GM21526 (cell line): Measurements from ENCODE around the gene TEX101.
"Not testable (repeated sequence)": the region's sequence is repeated elsewhere in the genome, so short reads cannot be mapped to it uniquely, and the experiment has no call there.

Source experiments
- ATAC-seq: cut with Tn5 transposase; IDR thresholded peaks from one replicate; pipeline ENCODE4 v1.9.1; 2021; ENCODE audit warnings: moderate library complexity; ENCODE audit not compliant: unreplicated experiment, low FRiP score

The TEX101 gene, protein sequence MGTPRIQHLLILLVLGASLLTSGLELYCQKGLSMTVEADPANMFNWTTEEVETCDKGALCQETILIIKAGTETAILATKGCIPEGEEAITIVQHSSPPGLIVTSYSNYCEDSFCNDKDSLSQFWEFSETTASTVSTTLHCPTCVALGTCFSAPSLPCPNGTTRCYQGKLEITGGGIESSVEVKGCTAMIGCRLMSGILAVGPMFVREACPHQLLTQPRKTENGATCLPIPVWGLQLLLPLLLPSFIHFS

DNA sequence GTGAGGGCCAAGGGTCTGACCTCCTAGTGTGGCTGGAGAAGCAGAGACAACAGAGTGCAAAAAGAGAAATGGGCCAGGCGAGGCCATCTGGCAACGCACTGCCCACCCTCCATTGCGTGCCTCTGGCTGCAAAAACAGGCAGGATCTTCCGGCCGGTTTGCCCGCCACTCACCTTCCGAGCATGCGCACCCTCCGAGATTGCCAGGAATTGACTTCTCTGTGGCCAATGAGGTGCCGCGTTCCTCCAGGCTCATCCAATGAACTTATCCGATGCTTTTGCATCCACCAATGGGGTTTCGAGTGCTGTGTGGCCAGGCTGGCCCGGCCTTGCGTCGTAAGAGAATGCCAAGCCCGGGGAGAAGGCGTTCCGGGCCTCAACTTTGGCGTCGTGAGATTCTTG lies at the start of gene TEX101:
Gene TEX101, plus strand, starts transcription at position 337 of the 400 bp plus-strand sequence. CDS start 1,030 bp downstream, outside the sequence.
- no peak for ATAC-seq

DNA sequence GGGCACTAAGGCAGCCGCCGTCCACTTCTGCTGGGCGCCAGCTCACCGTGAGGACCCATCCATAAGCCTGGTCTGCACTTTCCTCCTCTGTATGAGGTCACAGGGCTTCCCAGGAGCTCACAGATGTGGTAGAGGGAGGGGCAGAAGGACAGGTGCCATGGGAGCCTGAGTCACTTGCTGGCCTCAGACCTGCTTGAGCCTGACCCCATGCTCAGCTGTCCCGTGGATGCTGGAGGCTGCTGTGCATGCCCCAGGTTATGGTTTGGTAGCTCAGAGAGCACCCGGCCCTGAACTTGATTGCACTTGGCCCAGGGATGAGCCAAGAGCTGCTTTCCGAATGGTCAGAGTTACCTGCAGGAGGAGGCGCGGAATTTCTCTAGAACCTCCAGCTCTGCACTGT lies 49.0 kb upstream of the TEX101 start:
- not testable (repeated sequence) for ATAC-seq

DNA sequence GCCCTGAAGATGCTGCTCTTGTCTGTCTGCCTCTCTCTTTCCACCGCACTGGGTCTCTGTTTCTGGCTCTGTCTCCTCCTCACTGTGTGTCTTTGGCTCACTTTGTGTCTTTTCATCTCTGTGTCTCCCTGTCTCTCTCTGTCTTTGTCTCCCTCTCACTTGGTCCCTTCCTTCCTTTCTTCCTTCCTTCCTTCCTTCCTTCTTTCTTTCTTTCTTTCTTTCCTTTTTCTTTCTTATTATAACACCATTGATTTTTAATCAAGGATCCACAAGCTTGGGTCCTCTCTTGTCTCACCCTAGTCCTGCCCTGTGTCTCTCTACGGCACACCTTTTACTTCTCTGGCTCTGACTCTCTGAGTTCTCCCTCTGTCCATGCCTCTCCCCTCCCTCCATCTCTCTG lies 46.9 kb upstream of the TEX101 start:
- no peak for ATAC-seq

DNA sequence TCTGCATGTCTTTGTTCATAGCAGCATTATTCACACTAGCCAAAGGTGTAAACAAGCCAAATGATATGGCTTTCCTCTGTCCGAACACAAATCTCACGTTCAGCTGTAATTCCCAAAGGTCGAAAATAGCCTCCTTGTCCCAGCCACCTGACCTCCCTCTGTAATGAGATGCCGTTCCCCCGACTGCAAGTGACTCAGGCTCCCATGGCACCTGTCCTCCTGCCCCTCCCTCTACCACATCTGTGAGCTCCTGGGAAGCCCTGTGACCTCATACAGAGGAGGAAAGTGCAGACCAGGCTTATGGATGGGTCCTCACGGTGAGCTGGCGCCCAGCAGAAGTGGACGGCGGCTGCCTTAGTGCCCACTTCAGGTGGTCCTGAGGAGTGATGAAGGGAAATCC lies 45.8 kb upstream of the TEX101 start:
- not testable (repeated sequence) for ATAC-seq

DNA sequence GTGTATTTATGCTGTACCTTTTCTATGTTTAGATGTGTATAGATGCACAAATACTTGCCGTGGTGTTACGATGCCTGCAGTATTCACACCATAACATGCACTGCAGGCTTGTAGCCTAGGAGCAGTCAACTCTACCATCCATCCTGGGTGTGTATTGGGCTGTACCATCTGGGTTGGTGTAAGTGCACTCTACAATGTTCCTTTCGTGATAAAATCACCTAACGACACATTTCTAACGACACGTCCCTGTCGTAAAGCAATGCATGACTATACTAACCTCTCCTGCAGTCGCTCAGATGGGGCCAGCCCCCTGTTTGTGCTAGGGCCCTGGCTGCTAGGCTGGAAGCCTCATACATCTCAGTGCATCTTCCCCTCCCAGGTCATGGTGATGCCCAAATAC lies 42.8 kb upstream of the TEX101 start:
- ATAC-seq = no peak

DNA sequence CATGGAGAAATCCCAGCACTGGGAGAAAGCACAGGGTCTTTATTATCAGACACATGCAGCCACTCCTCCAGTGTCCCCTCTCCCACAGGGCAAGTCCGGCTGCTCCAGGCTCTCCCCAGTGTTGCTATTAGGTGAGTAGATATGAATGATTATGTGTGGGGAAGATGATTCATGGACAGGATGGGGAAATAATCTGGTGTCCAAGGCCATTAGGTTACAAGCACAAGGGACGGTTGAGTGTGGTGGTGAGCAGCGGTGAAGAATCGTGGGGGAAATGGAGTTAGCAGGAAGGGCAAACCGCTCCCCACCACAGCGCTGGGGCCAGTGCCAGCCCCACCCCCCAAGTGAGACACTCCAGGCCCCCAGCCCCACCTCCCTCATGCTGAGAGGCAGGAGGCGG lies 42.2 kb upstream of the TEX101 start:
- no peak for ATAC-seq

DNA sequence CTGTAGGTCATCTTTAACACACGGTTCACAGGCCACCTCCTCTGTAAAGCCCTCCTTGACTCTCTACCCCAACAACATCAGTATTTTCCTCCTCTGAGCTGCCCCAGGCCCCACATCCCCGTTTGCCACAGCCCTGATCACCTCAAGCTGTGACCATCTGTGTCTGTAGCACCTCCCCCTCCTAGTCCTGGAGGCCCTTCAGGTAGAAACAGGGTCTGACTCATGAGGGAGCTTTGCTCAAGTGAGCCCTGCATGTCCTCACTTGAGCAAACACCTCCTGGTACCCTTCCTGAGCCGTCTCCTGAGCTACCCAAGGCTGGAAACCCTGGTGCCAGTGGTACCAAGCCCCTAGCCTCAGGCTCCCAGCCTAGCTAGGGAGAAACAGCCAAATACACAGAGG lies 37.1 kb upstream of the TEX101 start:
- not testable (repeated sequence) for ATAC-seq

DNA sequence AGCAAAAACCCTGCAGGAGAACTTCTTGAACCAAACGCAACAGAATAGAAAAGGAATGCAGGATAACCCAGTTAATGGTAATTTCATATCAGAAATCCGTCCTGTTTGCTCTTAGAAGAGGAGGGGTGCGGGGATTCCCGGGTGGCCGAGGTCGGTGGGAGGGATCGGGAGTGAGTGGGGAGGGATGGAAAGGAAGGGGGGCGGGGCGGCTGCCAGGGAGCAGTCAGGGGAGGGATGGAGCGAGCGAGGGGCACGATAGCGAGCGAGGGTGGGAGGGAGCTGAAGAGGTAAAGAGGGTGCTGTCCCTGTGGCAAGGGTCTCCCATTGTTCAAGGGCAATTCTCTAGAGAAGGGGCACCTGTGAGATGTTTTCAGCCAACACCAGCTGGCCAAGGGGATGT lies 34.7 kb upstream of the TEX101 start:
- ATAC-seq = no peak

DNA sequence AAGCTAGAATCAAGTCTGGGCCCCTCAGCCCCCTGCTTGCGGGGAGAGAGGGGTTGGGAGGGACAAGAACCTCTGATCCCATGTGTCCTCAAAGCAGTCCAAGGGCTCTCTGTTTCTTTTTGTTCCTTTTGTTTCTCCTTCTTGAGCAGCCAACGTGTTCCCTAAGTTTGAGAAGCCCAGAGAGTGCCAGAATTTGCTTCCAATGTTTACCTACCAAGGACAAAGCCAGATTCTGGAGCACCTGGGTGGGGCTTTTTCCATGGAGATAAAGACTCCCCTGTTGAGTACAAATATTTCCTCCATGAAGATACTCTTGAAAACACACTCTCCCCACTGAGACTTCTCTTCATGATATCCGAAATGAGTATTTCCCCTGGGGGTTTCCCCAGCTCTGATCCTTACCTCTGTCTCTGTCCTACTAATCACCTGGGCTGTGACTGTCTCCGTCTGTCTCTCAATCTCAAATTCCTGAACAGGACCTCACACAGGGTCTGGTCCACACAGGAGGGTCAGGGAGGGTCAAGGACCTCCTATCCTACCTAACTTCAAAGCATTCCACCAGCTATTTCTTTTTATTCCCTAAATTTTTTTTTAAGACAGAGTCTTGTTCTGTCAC lies 33.8 kb upstream of the TEX101 start:
- ATAC-seq = no peak

DNA sequence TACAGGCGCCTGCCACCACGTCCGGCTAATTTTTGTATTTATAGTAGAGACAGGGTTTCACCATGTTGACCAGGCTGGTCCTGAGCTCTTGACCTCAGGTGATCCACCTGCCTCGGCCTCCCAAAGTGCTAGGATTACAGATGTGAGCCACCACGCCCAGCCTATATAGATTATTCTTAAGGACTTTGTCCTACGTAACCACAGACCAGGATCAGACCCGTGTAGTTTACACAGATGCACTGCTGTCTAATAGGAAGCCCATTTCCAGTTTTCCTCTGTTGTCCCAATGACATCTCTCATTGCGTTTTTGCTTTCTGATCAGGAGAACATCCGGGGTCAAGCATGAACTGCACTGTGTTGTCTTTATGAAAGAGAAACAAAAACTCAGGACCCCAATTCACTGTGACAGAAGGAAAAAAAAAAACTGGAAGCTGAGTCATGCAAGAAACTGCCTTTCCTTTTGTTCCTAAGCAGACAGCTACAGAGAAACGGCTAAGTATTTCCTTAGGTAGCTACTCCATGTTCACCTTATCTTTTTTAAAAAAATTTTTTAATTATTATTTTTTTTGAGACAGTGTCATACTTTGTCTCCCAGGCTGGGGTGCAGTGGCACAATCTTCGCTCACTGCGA lies 32.0 kb upstream of the TEX101 start:
- ATAC-seq = not testable (repeated sequence)

DNA sequence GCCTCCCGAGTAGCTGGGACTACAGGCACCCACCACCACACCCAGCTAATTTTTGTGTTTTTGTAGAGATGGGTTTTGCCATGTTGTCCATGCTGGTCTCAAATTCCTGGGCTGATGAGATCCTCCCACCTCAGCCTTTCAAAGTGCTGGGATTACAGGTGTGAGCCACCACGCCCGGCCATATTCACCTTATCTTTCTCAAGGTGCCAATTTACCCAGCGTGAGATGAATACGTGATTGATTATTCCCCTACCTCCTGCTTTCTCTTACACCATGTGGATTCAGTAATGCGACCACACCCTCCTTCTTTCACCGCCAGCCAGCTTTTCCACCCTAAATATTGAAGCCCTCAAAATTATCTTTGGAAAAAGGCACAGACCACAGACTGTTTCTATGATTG lies 31.4 kb upstream of the TEX101 start:
- ATAC-seq = not testable (repeated sequence)

DNA sequence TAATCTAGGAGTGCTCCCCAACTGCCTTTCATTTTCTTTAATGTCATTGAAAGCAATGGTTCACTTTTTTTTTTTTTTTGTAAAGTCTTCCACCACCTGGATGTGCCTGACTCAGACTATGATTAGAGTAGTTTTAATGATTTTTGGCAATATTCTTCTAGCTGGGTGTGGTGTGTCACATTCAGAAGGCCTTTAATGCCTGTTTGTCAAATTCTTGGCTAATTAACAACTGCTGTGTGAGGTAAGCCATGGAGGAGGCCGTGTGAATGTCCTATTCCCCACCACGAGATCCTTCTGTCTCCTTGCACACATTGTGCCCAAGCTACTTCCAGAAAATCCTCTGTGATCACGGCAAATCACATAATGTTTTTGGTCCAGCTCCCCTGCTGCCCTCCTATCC lies 30.9 kb upstream of the TEX101 start:
- not testable (repeated sequence) for ATAC-seq

DNA sequence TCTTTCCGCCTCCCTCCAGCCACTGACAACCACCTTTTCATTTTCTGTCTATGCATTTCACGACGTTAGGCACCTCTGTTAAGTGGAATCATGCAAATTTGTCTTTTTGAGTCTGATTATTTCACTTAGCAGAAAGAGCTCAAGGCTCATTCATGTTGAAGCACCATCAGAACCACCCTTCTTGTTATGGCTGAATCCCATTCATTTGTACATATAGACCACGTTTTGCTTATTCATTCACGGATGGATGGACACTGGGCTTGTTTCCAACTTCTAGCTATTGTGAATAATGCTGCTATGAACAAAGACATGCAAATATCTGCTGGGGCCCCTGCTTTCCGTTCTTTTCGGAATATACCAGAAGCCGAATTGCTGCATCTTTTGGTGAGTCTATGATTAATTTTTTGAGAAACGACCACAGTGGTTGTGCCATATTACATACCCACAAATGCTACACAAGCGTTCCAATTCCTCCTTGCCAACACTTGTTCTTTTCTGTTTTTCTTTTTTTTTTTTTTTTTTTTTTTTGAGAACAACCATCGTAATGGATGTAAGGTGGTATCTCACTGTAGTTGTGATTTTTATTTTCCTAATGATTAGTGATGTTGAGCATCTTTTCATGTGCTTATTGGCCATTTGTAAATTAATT lies 23.7 kb upstream of the TEX101 start:
- ATAC-seq = not testable (repeated sequence)

DNA sequence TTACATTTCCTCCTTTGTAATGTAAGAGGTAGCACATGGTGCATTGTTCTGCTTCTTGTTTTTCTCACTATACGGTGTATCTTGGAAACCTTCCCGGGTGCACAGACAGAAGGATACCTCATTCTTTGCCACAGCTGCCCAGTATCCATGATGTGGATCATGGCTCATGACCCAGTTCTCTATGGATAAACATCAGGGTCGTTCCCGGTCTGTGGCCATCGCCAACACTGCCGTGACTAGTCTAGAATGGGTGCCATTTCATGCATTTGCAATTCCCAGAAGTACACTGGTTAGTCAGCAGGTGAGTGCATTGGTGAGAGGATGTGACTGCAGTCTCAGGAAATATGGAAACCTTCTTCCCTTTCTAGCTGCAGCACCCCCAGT lies 23.1 kb upstream of the TEX101 start:
- not testable (repeated sequence) for ATAC-seq

DNA sequence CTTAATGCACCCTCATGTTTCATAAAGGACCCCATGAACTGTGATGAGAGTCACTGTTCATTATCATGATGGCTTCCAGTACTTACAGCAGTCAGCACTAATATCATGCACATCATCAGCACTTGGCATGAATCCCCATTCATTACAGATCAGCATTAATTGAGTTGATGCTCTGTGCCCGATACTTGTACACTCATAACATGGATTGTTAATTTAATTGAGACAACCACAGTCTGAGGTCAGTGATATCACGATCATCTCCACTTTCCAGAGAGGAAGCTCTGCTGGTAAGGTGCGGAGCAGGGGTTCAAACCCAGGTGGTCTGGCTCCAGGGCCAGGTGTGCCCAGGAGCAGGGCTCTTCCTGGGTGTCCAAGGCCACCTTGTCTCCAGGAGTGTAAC lies 21.2 kb upstream of the TEX101 start:
- not testable (repeated sequence) for ATAC-seq

DNA sequence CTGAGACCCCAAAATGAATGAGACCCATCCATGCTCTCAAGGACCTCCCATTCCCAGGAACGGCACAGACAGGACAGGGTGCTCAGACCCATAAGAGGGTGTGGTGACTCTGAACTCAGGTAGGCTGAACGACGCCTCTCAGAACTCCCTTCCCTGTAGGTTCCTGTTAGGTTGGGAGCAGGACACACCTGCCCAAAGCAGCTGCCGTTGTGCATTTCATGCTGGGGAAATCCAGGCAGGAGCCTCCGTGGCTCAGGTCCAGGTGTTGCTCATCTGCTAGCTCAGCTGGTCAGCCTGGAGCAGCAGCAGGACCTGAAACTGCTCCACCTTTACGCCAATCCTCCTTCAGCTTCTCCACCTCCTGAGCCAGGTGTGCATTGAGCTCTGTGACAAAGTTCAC lies 19.1 kb upstream of the TEX101 start:
- ATAC-seq = no peak

DNA sequence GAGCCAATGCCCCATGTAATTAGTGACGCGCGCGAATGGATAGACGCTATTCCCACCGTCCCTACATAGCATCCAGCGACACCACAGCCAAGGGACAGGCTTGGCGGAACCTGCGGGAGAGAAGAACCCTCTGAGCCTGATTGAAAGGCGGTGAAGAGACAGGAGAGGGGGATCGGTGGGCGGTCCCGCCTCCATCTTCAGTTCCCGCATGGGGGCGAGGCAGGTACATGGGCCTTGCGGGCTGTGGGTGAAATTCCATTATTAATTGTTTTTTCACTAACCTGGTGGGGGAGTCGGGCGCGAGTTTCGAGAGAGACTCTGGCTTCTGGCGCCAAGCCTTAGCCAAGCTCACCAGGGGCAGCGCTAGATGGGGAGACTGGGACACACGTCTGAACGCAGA lies 8.4 kb upstream of the TEX101 start:
- ATAC-seq = no peak

DNA sequence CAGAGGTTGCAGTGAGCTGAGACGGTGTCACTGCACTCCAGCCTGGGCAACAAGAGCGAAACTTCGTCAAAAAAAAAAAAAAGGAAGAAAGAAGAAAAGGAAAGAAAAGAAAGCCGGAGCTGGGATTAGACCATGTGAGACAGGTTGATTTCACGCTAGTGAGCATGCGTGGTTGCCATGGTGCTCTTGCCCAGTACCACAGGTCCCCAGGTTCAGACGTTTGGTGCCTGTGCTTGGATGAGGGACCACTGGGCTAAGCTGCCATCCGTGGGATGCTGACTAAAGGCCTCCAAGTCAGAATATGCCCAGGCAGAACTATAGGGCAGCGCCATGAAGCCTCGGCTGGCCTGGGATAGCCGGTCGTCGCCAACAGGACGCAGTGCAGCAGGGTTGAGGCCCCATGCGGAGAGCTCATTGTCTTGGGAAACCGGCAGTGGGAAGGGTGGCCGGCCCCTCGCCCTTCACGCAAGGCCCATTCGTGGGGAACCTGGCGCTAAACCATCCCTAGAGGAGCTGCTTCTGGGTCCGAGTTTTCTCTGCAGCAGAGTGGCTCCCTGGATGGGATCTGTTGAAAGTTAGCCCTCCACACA lies 7.2 kb upstream of the TEX101 start:
- no peak for ATAC-seq

DNA sequence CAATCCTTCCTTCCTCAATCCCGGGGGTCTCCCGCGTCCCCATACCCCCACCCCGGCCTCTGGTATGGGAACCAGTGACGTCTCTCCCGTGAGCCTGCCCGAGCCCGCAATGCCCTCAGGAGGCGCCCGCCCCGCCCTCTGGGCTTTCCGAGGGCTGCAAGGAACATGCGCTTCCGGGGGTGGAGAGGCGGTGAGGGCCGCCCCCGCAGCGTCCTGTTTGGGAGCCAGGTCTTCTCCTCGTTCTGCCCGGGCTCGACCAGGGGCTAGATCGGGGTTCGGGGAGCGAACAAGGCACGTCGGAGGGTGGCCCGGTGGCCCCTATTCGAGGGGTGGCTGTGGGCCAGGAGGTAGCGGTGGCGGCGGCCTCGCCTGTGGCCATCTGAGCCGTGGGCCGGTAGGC lies 6.6 kb upstream of the TEX101 start:
- ATAC-seq = no peak

DNA sequence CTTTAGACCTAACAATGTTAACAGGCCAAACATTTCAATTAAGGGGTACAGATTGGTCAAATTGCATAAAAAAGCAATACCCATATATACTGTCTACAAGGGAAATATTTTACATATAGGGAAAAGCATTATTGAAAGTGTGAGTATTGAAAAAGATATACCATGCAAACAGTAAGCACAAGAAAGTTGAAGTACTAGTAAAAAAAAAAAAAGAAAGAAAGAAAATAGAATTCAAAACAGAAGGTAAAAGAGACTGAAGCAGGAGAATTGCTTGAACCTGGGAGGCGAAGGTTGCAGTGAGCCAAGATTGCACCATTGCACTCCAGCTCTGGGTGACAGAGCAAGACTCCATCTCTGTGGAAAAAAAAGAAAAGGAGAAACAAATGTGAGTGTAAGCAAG lies 5.3 kb upstream of the TEX101 start:
- ATAC-seq = no peak

DNA sequence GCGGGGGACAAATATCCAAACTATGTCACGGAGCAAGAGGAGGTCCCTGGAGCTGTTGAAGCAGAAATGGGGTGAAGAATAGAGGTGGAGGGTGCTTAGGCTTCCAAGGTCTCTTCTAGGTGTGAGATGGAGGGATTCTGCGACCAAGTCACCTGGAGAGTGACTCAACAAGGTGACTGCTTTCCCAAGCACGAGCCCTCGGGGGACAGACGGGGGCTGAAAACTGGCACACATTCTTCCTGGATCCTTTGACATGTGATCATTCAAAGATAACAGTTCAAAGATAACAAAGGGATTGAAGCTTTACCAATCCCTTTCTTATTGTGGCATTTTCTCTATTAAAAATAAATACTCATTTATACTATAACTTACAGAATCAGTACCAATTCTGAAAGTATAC lies 2.2 kb upstream of the TEX101 start:
- ATAC-seq = no peak
